Neural progenitor cell (in vitro differentiated cells): ENCODE data around the gene TNPO2. TPM values are rescaled to one million over a fixed set of nuclear protein-coding genes. Genes with fewer than 3 reads are reported as not detected.
A peak's percentile ranks its signal among the peaks of the same experiment; 100 is the strongest.

Experiments used
- DNase-seq: peaks from one replicate; pipeline ENCODE4 v3.0.0-alpha.2; 2016; ENCODE audit warnings: low spot score
- H2AFZ ChIP-seq: fragments of 200-600 bp; sonication (generic); replicated peaks from 2 replicates; pipeline ENCODE4 v1.6.1; 2016; ENCODE audit warnings: antibody characterized with exemption
- H3F3A ChIP-seq: fragments of 200-600 bp; sonication (generic); 2 replicates; pipeline ENCODE4 v1.6.1; 2016; ENCODE audit warnings: antibody characterized with exemption, low read depth
- H3K27ac ChIP-seq: fragments of 200-600 bp; sonication (generic); 2 replicates; pipeline ENCODE4 v1.5.1; 2016; ENCODE audit warnings: mild to moderate bottlenecking
- H3K27me3 ChIP-seq: fragments of 200-600 bp; sonication (generic); 2 replicates; pipeline ENCODE4 v1.6.1; 2016; ENCODE audit warnings: mild to moderate bottlenecking, moderate library complexity
- H3K36me3 ChIP-seq: fragments of 200-600 bp; sonication (generic); 2 replicates; pipeline ENCODE4 v1.5.1; 2016
- H3K4me1 ChIP-seq: fragments of 200-600 bp; sonication (generic); 2 replicates; pipeline ENCODE4 v1.6.1; 2016; ENCODE audit warnings: mixed run types
- H3K4me2 ChIP-seq: fragments of 200-600 bp; sonication (generic); 2 replicates; pipeline ENCODE4 v1.6.1; 2016
- H3K4me3 ChIP-seq: fragments of 200-600 bp; sonication (generic); 2 replicates; pipeline ENCODE4 v1.5.1; 2016
- H3K79me2 ChIP-seq: fragments of 200-600 bp; sonication (generic); 2 replicates; pipeline ENCODE4 v1.6.1; 2016; ENCODE audit warnings: low read depth
- H3K9ac ChIP-seq: fragments of 200-600 bp; sonication (generic); 2 replicates; pipeline ENCODE4 v1.6.1; 2016
- H3K9me3 ChIP-seq: fragments of 200-600 bp; sonication (generic); 2 replicates; pipeline ENCODE4 v1.5.1; 2016; ENCODE audit warnings: low read depth
- H4K20me1 ChIP-seq: fragments of 200-600 bp; sonication (generic); 2 replicates; pipeline ENCODE4 v1.6.1; 2016; ENCODE audit warnings: low read depth
- H3K27ac Mint-ChIP-seq: 3 replicates; pipeline ENCODE4 v1.8.0; 2021; ENCODE audit warnings: mixed read lengths
- H3K27me3 Mint-ChIP-seq: 2 replicates; pipeline ENCODE4 v1.8.0; 2022; ENCODE audit warnings: low read depth, mild to moderate bottlenecking, inconsistent platforms, moderate library complexity, mixed read lengths; ENCODE audit not compliant: insufficient read depth
- H3K36me3 Mint-ChIP-seq: 3 replicates; pipeline ENCODE4 v1.8.0; 2021; ENCODE audit warnings: mixed read lengths
- H3K4me1 Mint-ChIP-seq: 3 replicates; pipeline ENCODE4 v1.8.0; 2021; ENCODE audit warnings: mixed read lengths
- H3K4me3 Mint-ChIP-seq: 3 replicates; pipeline ENCODE4 v1.8.0; 2021; ENCODE audit warnings: mild to moderate bottlenecking, moderate library complexity, mixed read lengths
- H3K9me3 Mint-ChIP-seq: 3 replicates; pipeline ENCODE4 v1.8.0; 2020; ENCODE audit warnings: mixed read lengths
- EZH2 ChIP-seq: fragments of 200-600 bp; sonication (generic); IDR thresholded peaks from 2 replicates; pipeline ENCODE4 v1.6.1; 2017; ENCODE audit warnings: antibody characterized with exemption, mild to moderate bottlenecking, moderate library complexity
- EZH2phosphoT487 ChIP-seq: fragments of 200-600 bp; sonication (generic); IDR thresholded peaks from 2 replicates; pipeline ENCODE4 v1.6.1; 2017; ENCODE audit warnings: antibody characterized with exemption
- total RNA-seq: library from RNA; depleted of rRNA; stranded (reverse); fragments of >200 nt; gene quantifications from 2 replicates; pipeline ENCODE4 v1.2.3, GENCODE V29; 2015; ENCODE audit warnings: low replicate concordance
- TF ChIP-seq, protein P1 (sequence below): fragments of 200-600 bp; sonication (generic); IDR thresholded peaks from 2 replicates; pipeline ENCODE4 v1.5.1; 2017; ENCODE audit warnings: antibody characterized with exemption, mild to moderate bottlenecking

Gene TNPO2
- total RNA-seq, 1 donor from 2014 or later, result 58.1 TPM

DNA sequence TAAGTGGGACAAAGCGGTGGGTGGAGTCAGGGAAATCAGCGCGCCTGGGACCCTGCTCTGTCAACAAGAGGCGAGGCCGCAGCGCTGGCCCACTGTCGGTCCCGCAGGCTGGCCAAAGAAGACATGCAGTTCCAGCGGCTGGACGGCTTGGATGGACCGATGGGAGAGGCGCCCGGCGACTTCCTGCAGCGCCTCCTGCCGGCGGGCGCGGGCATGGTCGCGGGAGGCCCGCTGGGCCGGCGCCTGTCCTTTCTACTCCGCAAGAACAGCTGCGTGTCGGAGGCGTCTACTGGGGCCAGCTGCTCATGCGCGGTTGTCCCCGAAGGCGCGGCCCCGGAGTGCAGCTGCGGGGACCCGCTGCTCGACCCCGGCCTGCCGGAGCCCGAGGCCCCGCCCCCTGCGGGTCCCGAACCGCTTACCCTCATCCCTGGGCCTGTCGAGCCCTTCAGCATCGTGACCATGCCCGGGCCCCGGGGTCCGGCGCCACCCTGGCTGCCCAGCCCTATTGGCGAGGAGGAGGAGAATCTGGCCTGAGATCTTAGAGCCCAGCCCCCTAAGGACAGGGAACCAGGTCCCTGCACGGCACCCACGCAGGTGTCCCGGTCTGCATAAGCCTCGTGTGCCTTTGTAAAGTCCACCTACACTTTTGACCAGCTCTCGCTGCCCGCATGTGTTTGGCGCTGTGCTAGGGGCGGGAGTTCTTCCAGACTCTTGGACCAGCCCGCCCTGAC lies 34.0 kb upstream of the TNPO2 start:
- H3K27me3 ChIP-seq, result peaks cover 21% of the 10 kb centered on the region
- H3K9ac ChIP-seq, result no peak overlapping the region
- H3K4me2 ChIP-seq, result peak overlapping the region; percentile 67
- H3K36me3 ChIP-seq, result no peaks in the 10 kb centered on the region
- Mint-ChIP-seq H3K36me3 (peaks cover 4% of the 10 kb centered on the region), H3K27ac (no peak overlapping the region), H3K4me1 (peaks cover 8% of the 10 kb centered on the region), H3K27me3 (peaks cover 23% of the 10 kb centered on the region), H3K9me3 (peaks cover 8% of the 10 kb centered on the region), H3K4me3 (peak overlapping the region; percentile 80)
- no peaks in the 10 kb centered on the region for H4K20me1 ChIP-seq
- TF ChIP-seq EZH2 (no peak), EZH2phosphoT487 (no peak)
- TF ChIP-seq, protein P1, sequence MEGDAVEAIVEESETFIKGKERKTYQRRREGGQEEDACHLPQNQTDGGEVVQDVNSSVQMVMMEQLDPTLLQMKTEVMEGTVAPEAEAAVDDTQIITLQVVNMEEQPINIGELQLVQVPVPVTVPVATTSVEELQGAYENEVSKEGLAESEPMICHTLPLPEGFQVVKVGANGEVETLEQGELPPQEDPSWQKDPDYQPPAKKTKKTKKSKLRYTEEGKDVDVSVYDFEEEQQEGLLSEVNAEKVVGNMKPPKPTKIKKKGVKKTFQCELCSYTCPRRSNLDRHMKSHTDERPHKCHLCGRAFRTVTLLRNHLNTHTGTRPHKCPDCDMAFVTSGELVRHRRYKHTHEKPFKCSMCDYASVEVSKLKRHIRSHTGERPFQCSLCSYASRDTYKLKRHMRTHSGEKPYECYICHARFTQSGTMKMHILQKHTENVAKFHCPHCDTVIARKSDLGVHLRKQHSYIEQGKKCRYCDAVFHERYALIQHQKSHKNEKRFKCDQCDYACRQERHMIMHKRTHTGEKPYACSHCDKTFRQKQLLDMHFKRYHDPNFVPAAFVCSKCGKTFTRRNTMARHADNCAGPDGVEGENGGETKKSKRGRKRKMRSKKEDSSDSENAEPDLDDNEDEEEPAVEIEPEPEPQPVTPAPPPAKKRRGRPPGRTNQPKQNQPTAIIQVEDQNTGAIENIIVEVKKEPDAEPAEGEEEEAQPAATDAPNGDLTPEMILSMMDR, result peak; percentile 92
- H3K4me3 ChIP-seq, result peak overlapping the region; percentile 31
- no peaks in the 10 kb centered on the region for H3K79me2 ChIP-seq
- peak overlapping the region; percentile 10 for H2AFZ ChIP-seq
- peak; percentile 90 for DNase-seq
- peaks cover 19% of the 10 kb centered on the region for H3F3A ChIP-seq
- no peaks in the 10 kb centered on the region for H3K4me1 ChIP-seq
- no peak overlapping the region for H3K27ac ChIP-seq
- H3K9me3 ChIP-seq, result no peaks in the 10 kb centered on the region

DNA sequence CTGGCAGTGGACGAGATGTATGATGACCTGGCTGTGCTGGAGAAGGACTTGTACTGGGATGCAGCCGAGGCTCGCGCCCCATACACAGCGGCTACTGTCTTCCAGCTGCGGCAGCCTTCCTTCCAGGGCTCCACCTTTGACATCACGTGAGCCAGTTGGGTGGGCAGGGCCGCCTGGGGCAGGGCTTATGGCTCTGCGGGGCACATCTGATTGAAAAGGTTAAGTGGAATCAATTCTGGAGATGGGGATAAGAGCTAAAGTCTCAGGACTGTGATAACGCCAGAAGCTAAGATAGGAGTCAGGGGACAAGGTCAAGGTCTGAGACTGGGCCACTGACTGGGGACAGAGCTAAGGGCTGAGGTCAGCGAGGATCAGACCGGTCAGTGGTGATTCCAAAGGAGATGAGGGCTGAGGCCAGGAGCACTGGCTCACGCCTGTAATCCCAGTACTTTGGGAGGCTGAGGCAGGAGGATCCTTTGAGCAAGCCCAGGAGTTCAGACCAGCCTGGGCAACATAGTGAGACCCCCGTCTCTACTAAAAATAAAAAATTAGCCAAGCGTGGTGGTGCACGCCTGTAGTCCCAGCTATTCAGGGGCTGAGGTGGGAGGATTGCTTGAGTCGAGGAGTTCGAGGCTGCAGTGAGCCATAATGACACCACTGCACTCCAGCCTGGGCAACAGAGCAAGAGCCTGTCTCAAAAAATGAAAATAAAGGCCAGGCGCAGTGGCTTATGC lies 32.6 kb upstream of the TNPO2 start:
- no peak overlapping the region for H2AFZ ChIP-seq
- no peaks in the 10 kb centered on the region for H3K36me3 ChIP-seq
- Mint-ChIP-seq H3K4me1 (peaks cover 8% of the 10 kb centered on the region), H3K36me3 (peaks cover 2% of the 10 kb centered on the region), H3K4me3 (peak overlapping the region; percentile 19), H3K9me3 (peaks cover 2% of the 10 kb centered on the region), H3K27me3 (peaks cover 31% of the 10 kb centered on the region), H3K27ac (no peak overlapping the region)
- no peak for DNase-seq
- H3K27ac ChIP-seq, result no peak overlapping the region
- no peak overlapping the region for H3K4me3 ChIP-seq
- no peaks in the 10 kb centered on the region for H3K79me2 ChIP-seq
- H3K27me3 ChIP-seq, result peaks cover 35% of the 10 kb centered on the region
- no peaks in the 10 kb centered on the region for H3K4me1 ChIP-seq
- peaks cover 19% of the 10 kb centered on the region for H3F3A ChIP-seq
- TF ChIP-seq EZH2phosphoT487 (no peak), EZH2 (no peak)
- TF ChIP-seq, protein P1, result no peak
- no peaks in the 10 kb centered on the region for H3K9me3 ChIP-seq
- H4K20me1 ChIP-seq, result no peaks in the 10 kb centered on the region
- H3K4me2 ChIP-seq, result no peak overlapping the region
- H3K9ac ChIP-seq, result no peak overlapping the region

DNA sequence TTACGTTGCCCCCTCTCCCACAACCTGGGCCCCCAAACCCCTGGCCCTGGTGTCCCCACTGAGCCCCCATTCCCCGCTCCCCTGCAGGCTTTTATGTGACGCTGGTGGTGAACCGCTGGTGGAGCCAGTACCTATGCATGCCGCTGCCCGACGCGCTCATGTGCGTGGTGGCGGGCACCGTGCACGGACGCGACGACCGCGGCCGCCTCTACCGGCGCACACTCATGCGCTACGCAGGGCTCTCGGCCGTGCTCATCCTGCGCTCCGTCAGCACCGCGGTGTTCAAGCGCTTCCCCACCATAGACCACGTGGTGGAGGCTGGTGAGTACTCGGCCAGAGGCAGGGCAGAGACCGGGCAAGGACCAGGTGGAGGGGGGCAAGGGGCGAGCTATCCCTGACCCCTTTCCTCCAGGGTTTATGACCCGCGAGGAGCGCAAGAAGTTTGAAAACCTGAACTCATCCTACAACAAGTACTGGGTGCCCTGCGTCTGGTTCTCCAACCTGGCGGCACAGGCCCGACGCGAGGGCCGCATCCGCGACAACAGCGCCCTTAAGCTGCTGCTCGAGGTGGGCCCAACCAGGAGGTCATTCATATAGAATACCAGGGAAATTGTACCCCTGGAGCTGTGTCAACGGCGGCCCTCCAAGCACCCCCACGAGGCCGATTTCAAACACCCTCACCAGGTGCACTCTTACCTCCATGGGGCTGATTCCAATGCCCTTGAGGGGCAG lies 30.9 kb upstream of the TNPO2 start:
- Histone ChIP-seq H3K4me1 (no peaks in the 10 kb centered on the region), H3K27ac (no peak overlapping the region), H3K79me2 (no peaks in the 10 kb centered on the region), H3K4me3 (no peak overlapping the region), H3F3A (peaks cover 21% of the 10 kb centered on the region), H3K9me3 (no peaks in the 10 kb centered on the region), H2AFZ (no peak overlapping the region), H3K9ac (no peak overlapping the region), H3K4me2 (no peak overlapping the region), H3K36me3 (no peaks in the 10 kb centered on the region), H3K27me3 (peaks cover 52% of the 10 kb centered on the region), H4K20me1 (no peaks in the 10 kb centered on the region)
- H3K27ac Mint-ChIP-seq, result no peak overlapping the region
- H3K4me3 Mint-ChIP-seq, result no peak overlapping the region
- peaks cover 8% of the 10 kb centered on the region for H3K4me1 Mint-ChIP-seq
- no peak for TF ChIP-seq EZH2phosphoT487
- TF ChIP-seq, protein P1, result no peak
- TF ChIP-seq EZH2, result no peak
- H3K9me3 Mint-ChIP-seq, result no peaks in the 10 kb centered on the region
- peaks cover 42% of the 10 kb centered on the region for H3K27me3 Mint-ChIP-seq
- DNase-seq, result no peak
- H3K36me3 Mint-ChIP-seq, result no peaks in the 10 kb centered on the region
